ENCODE data around the gene FBXW2.

GRCh38 chr9:120757026-120757913 lies 35.9 kb downstream of the FBXW2 start:
- TF ChIP-seq YY1 (IDR thresholded peaks at IDR 0.05; ENCODE audit: insufficient read depth, insufficient read length) (no peak), ZNF274 (IDR thresholded peaks at IDR 0.05; ENCODE audit: low read depth, low read length) (no peak)
